GM20000 (cell line): ENCODE measurements around the gene MPRIP.

Experiments
- DNase-seq: peaks from one replicate; pipeline ENCODE4 v3.0.0; 2012; ENCODE audit warnings: low spot score
- CTCF ChIP-seq: IDR thresholded peaks from 2 replicates; pipeline ENCODE4 v1.5.1; 2012; ENCODE audit warnings: mild to moderate bottlenecking, control low read depth; ENCODE audit errors: extremely low read depth, missing control alignments

MPRIP gene

DNA sequence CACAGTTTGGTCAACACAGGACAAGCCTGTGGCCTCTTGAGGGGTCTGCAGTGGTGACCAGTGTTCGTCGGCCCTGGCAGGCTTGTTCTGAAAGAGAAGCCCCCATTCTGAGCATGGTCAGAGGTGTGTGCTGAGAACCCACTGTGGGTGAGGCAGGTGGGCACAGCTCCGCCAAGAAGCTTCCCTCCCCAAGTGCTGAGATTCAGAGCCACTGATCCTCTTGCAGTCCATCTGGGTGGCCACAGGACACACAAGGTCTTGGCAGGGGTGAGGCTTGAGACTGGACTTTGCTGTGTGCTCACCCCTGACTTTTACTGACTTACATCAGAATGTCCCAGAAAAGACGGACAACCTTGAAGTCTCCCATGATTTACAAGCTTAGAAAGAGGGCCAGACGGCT, 18.7 kb downstream of the MPRIP start:
- no peak for TF ChIP-seq CTCF
- DNase-seq = no peak

DNA sequence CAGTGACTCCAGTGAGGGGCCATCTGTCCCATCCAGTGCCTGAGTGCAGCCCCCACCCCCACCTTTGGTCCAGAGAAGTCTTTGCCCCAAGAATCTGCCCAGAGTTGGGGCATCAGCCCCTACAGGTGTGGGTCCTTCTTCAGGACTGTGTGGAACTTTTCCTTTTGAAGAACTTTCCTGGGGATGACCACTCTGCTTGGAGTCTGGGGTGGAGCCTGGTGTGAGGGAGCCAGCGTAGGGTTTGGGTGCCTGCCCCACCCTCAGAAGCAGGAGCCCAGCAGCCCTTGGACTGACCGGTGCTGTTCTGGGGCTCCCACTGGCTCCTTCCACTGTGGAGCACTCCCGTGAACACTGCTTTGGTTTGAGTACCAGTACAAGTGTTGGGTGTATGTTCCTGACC, 19.3 kb downstream of the MPRIP start:
- no peak for TF ChIP-seq CTCF
- no peak for DNase-seq

GRCh38 chr17:17062356-17062755, 20.1 kb downstream of the MPRIP start:
- no peak for TF ChIP-seq CTCF
- no peak for DNase-seq

- DNase-seq = no peak
- no peak for TF ChIP-seq CTCF
Observed at GRCh38 chr17:17062866-17063265, 20.6 kb downstream of the MPRIP start.

DNA sequence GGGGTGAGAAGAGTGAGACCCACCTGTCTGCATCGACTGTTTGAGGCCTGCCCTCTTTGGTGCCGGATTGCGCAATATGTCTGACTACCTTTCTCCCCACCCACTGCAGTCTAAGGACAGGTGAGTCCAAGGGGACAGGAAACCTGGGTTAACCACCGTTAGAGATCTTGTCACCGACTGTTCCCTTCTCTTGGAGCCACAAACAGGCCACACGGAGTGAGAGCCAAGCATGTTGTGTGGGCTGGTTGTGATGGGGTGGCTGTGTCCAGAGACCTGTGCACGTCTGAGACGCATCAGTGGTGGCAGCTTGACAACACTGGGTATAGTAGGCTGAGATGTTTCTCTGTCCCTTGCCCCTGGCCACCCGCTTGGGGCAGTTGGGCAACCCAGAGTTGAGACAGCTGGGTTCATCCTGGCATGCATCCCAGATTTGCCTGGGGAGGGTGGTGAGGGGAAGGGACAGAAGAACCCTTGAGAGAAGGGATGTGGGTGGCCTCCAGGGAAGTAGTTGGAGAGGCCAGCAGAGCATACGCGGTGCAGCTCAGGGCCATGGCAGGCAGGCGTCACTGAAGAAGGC, 21.4 kb downstream of the MPRIP start:
- no peak for TF ChIP-seq CTCF
- no peak for DNase-seq

DNA sequence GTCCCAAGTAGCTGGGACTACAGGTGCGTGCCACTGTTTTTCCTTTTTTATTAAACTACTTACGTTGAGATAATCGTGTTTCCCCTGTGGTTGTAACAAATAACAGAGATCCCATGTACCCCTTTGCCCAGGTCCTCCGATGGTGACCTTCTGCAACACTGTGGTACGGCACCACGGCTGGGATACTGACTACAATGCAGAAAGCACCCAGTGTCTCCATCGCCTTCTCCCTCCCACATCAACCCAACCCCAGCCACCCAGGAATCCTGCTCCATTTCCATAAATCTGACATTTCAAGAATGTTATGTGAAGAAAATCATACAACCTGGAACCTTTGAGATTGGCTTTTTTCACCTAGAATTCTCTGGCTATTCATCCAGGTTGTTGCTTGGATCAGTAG, 22.1 kb downstream of the MPRIP start:
- no peak for TF ChIP-seq CTCF

DNA sequence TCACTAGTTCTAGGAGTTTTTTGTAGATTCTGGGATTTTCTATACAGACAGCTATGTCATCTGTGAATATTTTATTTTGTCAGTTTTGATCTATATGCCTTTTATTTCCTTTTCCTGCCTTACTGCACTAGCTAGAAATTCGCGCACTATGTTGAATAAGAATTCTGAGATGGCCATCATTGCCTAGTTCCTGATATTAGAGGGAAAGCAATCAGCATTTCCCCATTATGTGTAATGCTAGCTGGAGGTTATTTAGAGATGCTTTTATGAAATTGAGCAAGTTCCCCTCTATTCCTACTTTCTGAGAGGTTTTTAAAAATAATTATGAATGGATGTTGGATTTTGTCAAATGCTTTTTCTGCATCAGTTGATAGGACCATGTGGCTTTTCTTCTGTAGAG, 23.8 kb downstream of the MPRIP start:
- no peak for TF ChIP-seq CTCF
- DNase-seq = no peak

More for the DNA sequence above, 22.1 kb downstream of the MPRIP start:
- no peak for DNase-seq

- DNase-seq = no peak
- no peak for TF ChIP-seq CTCF
Observed at GRCh38 chr17:17067257-17067656, 25.0 kb downstream of the MPRIP start.
